ENCODE measurements around the gene BRICD5. TPM values are rescaled to one million over a fixed set of nuclear protein-coding genes. Genes with fewer than 3 reads are reported as not detected.

The BRICD5 gene
- total RNA-seq, result 1.6 and 2.4 TPM in 2 replicates

GRCh38 chr16:2210386-2211365 lies at the start of gene BRICD5:
Gene BRICD5, minus strand, starts transcription at chr16:2210863. Its CDS starts 30 bp downstream, at chr16:2210833.

GRCh38 chr16:2251296-2252111 lies 40.8 kb upstream of the BRICD5 start, which contains the start of gene ECI1:
Gene ECI1, minus strand, starts transcription at chr16:2251587. Its CDS starts 21 bp downstream, at chr16:2251566.

GRCh38 chr16:2236337-2237101 lies 25.9 kb upstream of the BRICD5 start, which contains the start of gene DNASE1L2:
Gene DNASE1L2, plus strand, starts transcription at chr16:2236444. Its CDS starts 373 bp downstream, at chr16:2236817.

GRCh38 chr16:2223221-2223941 lies 12.7 kb upstream of the BRICD5 start, which contains the start of gene E4F1:
Gene E4F1, plus strand, starts transcription at chr16:2223591. Its CDS starts 23 bp downstream, at chr16:2223614.

GRCh38 chr16:2214719-2214968 lies 4.0 kb upstream of the BRICD5 start, which contains the start of gene PGP:
Gene PGP, minus strand, starts transcription at chr16:2214840. Its CDS starts 63 bp downstream, at chr16:2214777.

GRCh38 chr16:2205104-2205966 lies 5.3 kb downstream of the BRICD5 start, which contains the start of gene MLST8:
Gene MLST8, plus strand, starts transcription at chr16:2205454. Its CDS starts 632 bp downstream, at chr16:2206086.

GRCh38 chr16:2196162-2196980 lies 14.3 kb downstream of the BRICD5 start, which contains the start of gene CASKIN1:
Gene CASKIN1, minus strand, starts transcription at chr16:2196605. Its CDS starts 173 bp downstream, at chr16:2196432.

Other genes with a start within 250 kb of the BRICD5 start
- 3,397 and 3,624 TPM in 2 replicates for gene RPS2, start 246.0 kb downstream of the BRICD5 start, total RNA-seq
- not detected in 2 replicates for gene RNF151, start 244.0 kb downstream of the BRICD5 start, total RNA-seq
- 45.6 and 49.4 TPM in 2 replicates for gene TBL3, start 238.8 kb downstream of the BRICD5 start, total RNA-seq
- not detected in 2 replicates for gene NOXO1, start 229.4 kb downstream of the BRICD5 start, total RNA-seq
- gene GFER, start 226.7 kb downstream of the BRICD5 start, total RNA-seq, result 12.8 and 14.6 TPM in 2 replicates
- gene SYNGR3, start 220.9 kb downstream of the BRICD5 start, total RNA-seq, result 2.0 and 2.9 TPM in 2 replicates
- gene ZNF598, start 201.0 kb downstream of the BRICD5 start, total RNA-seq, result 17.7 and 23.6 TPM in 2 replicates
- gene NPW, start 191.1 kb downstream of the BRICD5 start, total RNA-seq, result 0.18 and 0.38 TPM in 2 replicates
- 63.8 and 66.9 TPM in 2 replicates for gene NHERF2, start 184.0 kb downstream of the BRICD5 start, total RNA-seq
- 49.3 and 52.5 TPM in 2 replicates for gene NTHL1, start 163.0 kb downstream of the BRICD5 start, total RNA-seq
- 44.4 and 54.6 TPM in 2 replicates for gene TSC2, start 162.9 kb downstream of the BRICD5 start, total RNA-seq
- gene PKD1, start 75.0 kb downstream of the BRICD5 start, total RNA-seq, result 38.1 and 102 TPM in 2 replicates
- gene RAB26, start 62.2 kb downstream of the BRICD5 start, total RNA-seq, result 0.75 and 1.3 TPM in 2 replicates
- gene TRAF7, start 55.1 kb downstream of the BRICD5 start, total RNA-seq, result 88.0 and 89.5 TPM in 2 replicates
- 0.19 and 0.54 TPM in 2 replicates for gene CASKIN1, start 14.3 kb downstream of the BRICD5 start, total RNA-seq
- gene MLST8, start 5.4 kb downstream of the BRICD5 start, total RNA-seq, result 13.2 and 19.7 TPM in 2 replicates
- 14.3 and 16.6 TPM in 2 replicates for gene PGP, start 4.0 kb upstream of the BRICD5 start, total RNA-seq
- gene E4F1, start 12.7 kb upstream of the BRICD5 start, total RNA-seq, result 29.4 and 32.5 TPM in 2 replicates
- gene DNASE1L2, start 25.6 kb upstream of the BRICD5 start, total RNA-seq, result 0.27 and 0.94 TPM in 2 replicates
- gene ECI1, start 40.7 kb upstream of the BRICD5 start, total RNA-seq, result 25.1 and 25.7 TPM in 2 replicates
- gene RNPS1, start 57.3 kb upstream of the BRICD5 start, total RNA-seq, result 58.7 and 63.5 TPM in 2 replicates
- gene ABCA3, start 129.9 kb upstream of the BRICD5 start, total RNA-seq, result 18.0 and 26.5 TPM in 2 replicates
- 17.1 and 40.8 TPM in 2 replicates for gene CCNF, start 218.6 kb upstream of the BRICD5 start, total RNA-seq
- gene TEDC2, start 249.2 kb upstream of the BRICD5 start, total RNA-seq, result 4.1 and 6.3 TPM in 2 replicates

Measured in endothelial cell of coronary artery (primary cell).